Smooth muscle cell (in vitro differentiated cells): Measurements from ENCODE around the gene RGS5. TPM values are rescaled to one million over a fixed set of nuclear protein-coding genes. Genes with fewer than 3 reads are reported as not detected.
A peak's percentile ranks its signal among the peaks of the same experiment; 100 is the strongest.

Source experiments
- DNase-seq: peaks from one replicate; lab custom pipeline; 2025; ENCODE audit not compliant: unreplicated experiment; lab: John Stamatoyannopoulos, UW
- H2AFZ ChIP-seq: fragments of 200-600 bp; sonication (generic); 2 replicates; pipeline ENCODE4 v1.6.0; 2016; ENCODE audit warnings: antibody characterized with exemption, low read depth, mild to moderate bottlenecking
- H3F3A ChIP-seq: fragments of 200-600 bp; sonication (generic); 2 replicates; pipeline ENCODE4 v1.6.0; 2017; ENCODE audit warnings: antibody characterized with exemption, low read depth
- H3K27ac ChIP-seq: fragments of 200-600 bp; sonication (generic); 2 replicates; pipeline ENCODE4 v1.5.1; 2016; ENCODE audit warnings: low read depth, mild to moderate bottlenecking
- H3K27me3 ChIP-seq: fragments of 200-600 bp; sonication (generic); 2 replicates; pipeline ENCODE4 v1.6.1; 2016; ENCODE audit warnings: low read depth, mild to moderate bottlenecking
- H3K36me3 ChIP-seq: fragments of 200-600 bp; sonication (generic); 2 replicates; pipeline ENCODE4 v1.5.1; 2016; ENCODE audit warnings: low read depth
- H3K4me1 ChIP-seq: fragments of 200-600 bp; sonication (generic); 2 replicates; pipeline ENCODE4 v1.5.1; 2016; ENCODE audit warnings: low read depth
- H3K4me2 ChIP-seq: fragments of 200-600 bp; sonication (generic); 2 replicates; pipeline ENCODE4 v1.6.0; 2016; ENCODE audit warnings: mild to moderate bottlenecking
- H3K4me3 ChIP-seq: fragments of 200-600 bp; sonication (generic); 2 replicates; pipeline ENCODE4 v1.5.1; 2016; ENCODE audit warnings: mild to moderate bottlenecking
- H3K79me2 ChIP-seq: fragments of 200-600 bp; sonication (generic); 2 replicates; pipeline ENCODE4 v1.6.0; 2016; ENCODE audit warnings: low read depth, mild to moderate bottlenecking
- H3K9ac ChIP-seq: fragments of 200-600 bp; sonication (generic); 2 replicates; pipeline ENCODE4 v1.6.0; 2016; ENCODE audit warnings: low read depth
- H3K9me3 ChIP-seq: fragments of 200-600 bp; sonication (generic); replicated peaks from 2 replicates; pipeline ENCODE4 v1.5.1; 2016; ENCODE audit warnings: low read depth
- H4K20me1 ChIP-seq: fragments of 200-600 bp; sonication (generic); 2 replicates; pipeline ENCODE4 v1.6.0; 2016; ENCODE audit warnings: low read depth
- CTCF ChIP-seq: fragments of 200-600 bp; sonication (generic); IDR thresholded peaks from 2 replicates; pipeline ENCODE4 v1.5.1; 2017; ENCODE audit warnings: borderline replicate concordance, mild to moderate bottlenecking, antibody characterized with exemption; ENCODE audit not compliant: insufficient read depth, poor library complexity, severe bottlenecking
- WGBS: methylation state at CpG from one replicate; pipeline ENCODE4 v1.1.7; 2016; ENCODE audit warnings: low lambda C conversion rate; 5-methylcytosine and 5-hydroxymethylcytosine counted together
- polyA plus RNA-seq: library from polyadenylated mRNA; unstranded; fragments of >200 nt; fragmentation: Nextera tagmentation; extraction: Ambion mirVana; gene quantifications from 2 replicates; pipeline ENCODE4 v1.2.1, GENCODE V29; 2016
- total RNA-seq: library from RNA; depleted of rRNA; stranded (reverse); fragments of >200 nt; gene quantifications from 2 replicates; pipeline ENCODE4 v1.2.3, GENCODE V29; 2014

RGS5 gene
- total and polyA plus RNA-seq, 2 experiments from 2014 or later = 1.9 to 49.1 TPM

GRCh38 chr1:163197022-163197421 is 5.7 kb downstream of the RGS5 start:
- TF ChIP-seq CTCF = no peak
- WGBS = 82% methylated on average over 4 of the region's 4 CpGs
- peaks cover 4% of the 10 kb centered on the region for H3K79me2 ChIP-seq

GRCh38 chr1:163196449-163196787 is 6.3 kb downstream of the RGS5 start:
- no peaks in the 10 kb centered on the region for H3K27me3 ChIP-seq
- no peak for DNase-seq
- no peaks in the 10 kb centered on the region for H3F3A ChIP-seq
- H3K4me2 ChIP-seq = no peak overlapping the region
- H3K79me2 ChIP-seq = peaks cover 4% of the 10 kb centered on the region
- no peak overlapping the region for H2AFZ ChIP-seq
- no peaks in the 10 kb centered on the region for H4K20me1 ChIP-seq
- no peak overlapping the region for H3K9ac ChIP-seq
- no peaks in the 10 kb centered on the region for H3K9me3 ChIP-seq
- H3K27ac ChIP-seq = no peak overlapping the region
- H3K4me3 ChIP-seq = no peak overlapping the region
- H3K4me1 ChIP-seq = no peaks in the 10 kb centered on the region
- no peak for TF ChIP-seq CTCF
- H3K36me3 ChIP-seq = no peaks in the 10 kb centered on the region

More at GRCh38 chr1:163197022-163197421, 5.7 kb downstream of the RGS5 start:
- no peak for DNase-seq
- Histone ChIP-seq H3K4me3 (no peak overlapping the region), H3K27ac (no peak overlapping the region), H4K20me1 (no peaks in the 10 kb centered on the region), H2AFZ (no peak overlapping the region), H3K36me3 (no peaks in the 10 kb centered on the region), H3F3A (no peaks in the 10 kb centered on the region), H3K9me3 (no peaks in the 10 kb centered on the region), H3K4me1 (no peaks in the 10 kb centered on the region), H3K27me3 (no peaks in the 10 kb centered on the region), H3K4me2 (no peak overlapping the region), H3K9ac (no peak overlapping the region)

GRCh38 chr1:163195728-163196448 is 6.8 kb downstream of the RGS5 start:
- no peak overlapping the region for H3K27ac ChIP-seq
- no peak for DNase-seq
- WGBS = 18% methylated on average over 5 of the region's 5 CpGs

More at GRCh38 chr1:163195728-163196448, 6.8 kb downstream of the RGS5 start:
- Histone ChIP-seq H3K4me3 (no peak overlapping the region), H3K9me3 (no peaks in the 10 kb centered on the region), H3F3A (no peaks in the 10 kb centered on the region), H3K4me1 (no peaks in the 10 kb centered on the region), H3K36me3 (no peaks in the 10 kb centered on the region), H4K20me1 (no peaks in the 10 kb centered on the region), H3K27me3 (no peaks in the 10 kb centered on the region), H3K9ac (no peak overlapping the region), H2AFZ (peak overlapping the region; percentile 66), H3K4me2 (peak overlapping the region; percentile 52), H3K79me2 (peaks cover 4% of the 10 kb centered on the region)
- TF ChIP-seq CTCF = no peak
